GM23338 (cell line): ENCODE results near the gene DISP3. TPM values are rescaled to one million over a fixed set of nuclear protein-coding genes. Genes with fewer than 3 reads are reported as not detected.

ENCODE experiments used
- ATAC-seq: fragments of 200-7000 bp; cut with Tn5 transposase; 3 replicates; pipeline ENCODE4 v1.9.1; 2020
- DNase-seq: peaks from one replicate; pipeline ENCODE4 v3.0.0-alpha.2; 2015; ENCODE audit warnings: low spot score
- H2AFZ ChIP-seq: fragments of 200-600 bp; sonication (generic); 2 replicates; pipeline ENCODE4 v1.8.0; 2016; ENCODE audit warnings: antibody characterized with exemption, mild to moderate bottlenecking, moderate library complexity
- H3F3A ChIP-seq: fragments of 200-600 bp; sonication (generic); replicated peaks from 2 replicates; pipeline ENCODE4 v1.8.0; 2017; ENCODE audit warnings: antibody characterized with exemption, mixed run types, low read depth
- H3K27ac ChIP-seq: fragments of 200-600 bp; sonication (generic); 2 replicates; pipeline ENCODE4 v1.6.1; 2016; ENCODE audit warnings: low read depth
- H3K27me3 ChIP-seq: fragments of 200-600 bp; sonication (generic); 2 replicates; pipeline ENCODE4 v1.8.0; 2016; ENCODE audit warnings: mild to moderate bottlenecking, mixed run types, moderate library complexity; ENCODE audit not compliant: insufficient read depth
- H3K36me3 ChIP-seq: fragments of 200-600 bp; sonication (generic); 2 replicates; pipeline ENCODE4 v1.8.0; 2016; ENCODE audit warnings: mild to moderate bottlenecking; ENCODE audit not compliant: insufficient read depth
- H3K4me1 ChIP-seq: fragments of 200-600 bp; sonication (generic); 2 replicates; pipeline ENCODE4 v1.8.0; 2016; ENCODE audit warnings: mild to moderate bottlenecking, moderate library complexity; ENCODE audit not compliant: insufficient read depth
- H3K4me2 ChIP-seq: fragments of 200-600 bp; sonication (generic); 2 replicates; pipeline ENCODE4 v1.7.1; 2017; ENCODE audit warnings: mixed run types
- H3K4me3 ChIP-seq: fragments of 200-600 bp; sonication (generic); 2 replicates; pipeline ENCODE4 v1.6.1; 2016; ENCODE audit warnings: mixed run types
- H3K79me2 ChIP-seq: fragments of 200-600 bp; sonication (generic); replicated peaks from 2 replicates; pipeline ENCODE4 v1.8.0; 2017; ENCODE audit warnings: mild to moderate bottlenecking; ENCODE audit not compliant: insufficient read depth
- H3K9me2 ChIP-seq: fragments of 200-600 bp; sonication (generic); 2 replicates; pipeline ENCODE4 v1.8.0; 2017; ENCODE audit not compliant: insufficient read depth
- H4K20me1 ChIP-seq: fragments of 200-600 bp; sonication (generic); replicated peaks from 2 replicates; pipeline ENCODE4 v1.8.0; 2017; ENCODE audit warnings: mild to moderate bottlenecking; ENCODE audit not compliant: insufficient read depth
- H3K27ac Mint-ChIP-seq: 2 replicates; pipeline ENCODE4 v1.8.0; 2020; ENCODE audit warnings: inconsistent platforms, mild to moderate bottlenecking, moderate library complexity, mixed read lengths
- H3K27me3 Mint-ChIP-seq: 3 replicates; pipeline ENCODE4 v1.8.0; 2022; ENCODE audit warnings: low read depth, mild to moderate bottlenecking, moderate library complexity, mixed read lengths, inconsistent platforms; ENCODE audit not compliant: insufficient read depth, poor library complexity
- H3K36me3 Mint-ChIP-seq: 3 replicates; pipeline ENCODE4 v1.8.0; 2021; ENCODE audit warnings: low read depth, mild to moderate bottlenecking, inconsistent platforms, moderate library complexity, mixed read lengths
- H3K4me1 Mint-ChIP-seq: 3 replicates; pipeline ENCODE4 v1.8.0; 2020; ENCODE audit warnings: mild to moderate bottlenecking, inconsistent platforms, mixed read lengths
- H3K4me3 Mint-ChIP-seq: 3 replicates; pipeline ENCODE4 v1.8.0; 2021; ENCODE audit warnings: moderate library complexity, mild to moderate bottlenecking, inconsistent platforms, mixed read lengths
- H3K9me3 Mint-ChIP-seq: 3 replicates; pipeline ENCODE4 v1.8.0; 2020; ENCODE audit warnings: moderate library complexity, mild to moderate bottlenecking, inconsistent platforms, mixed read lengths
- CREB1 ChIP-seq: fragments of 250-450 bp; sonication (Bioruptor Pico); IDR thresholded peaks from 2 replicates; pipeline ENCODE4 v1.5.0; 2020; ENCODE audit warnings: low read depth, mild to moderate bottlenecking, moderate library complexity
- CTCF ChIP-seq, 2 experiments: fragments of 200-600 bp in 1 of 2; sonication (generic) in 1 of 2; conservative IDR thresholded peaks; 2 replicates each; pipeline versions ENCODE4 v1.5.1 to v1.6.1; 2016 to 2017; ENCODE audit warnings: antibody characterized with exemption in 2 of 2, low read depth in 2 of 2, mild to moderate bottlenecking in 2 of 2, moderate library complexity in 1 of 2
- ETS1 ChIP-seq: IDR thresholded peaks from 2 replicates; pipeline ENCODE4 v1.6.1; 2016; ENCODE audit warnings: antibody characterized with exemption
- EZH2 ChIP-seq: fragments of 200-600 bp; sonication (generic); IDR thresholded peaks from one replicate; pipeline ENCODE4 v1.8.0; 2017; ENCODE audit warnings: antibody characterized with exemption, mild to moderate bottlenecking, low read depth; ENCODE audit not compliant: unreplicated experiment
- EZH2phosphoT487 ChIP-seq: fragments of 200-600 bp; sonication (generic); IDR thresholded peaks from one replicate; pipeline ENCODE4 v1.8.1; 2018; ENCODE audit warnings: antibody characterized with exemption; ENCODE audit not compliant: unreplicated experiment
- JUNB ChIP-seq: IDR thresholded peaks from one replicate; pipeline ENCODE4 v1.6.1; 2016; ENCODE audit warnings: antibody characterized with exemption; ENCODE audit not compliant: unreplicated experiment
- NANOG ChIP-seq: IDR thresholded peaks from 2 replicates; pipeline ENCODE4 v1.6.1; 2016; ENCODE audit warnings: antibody characterized with exemption, borderline replicate concordance
- POLR2AphosphoS5 ChIP-seq: IDR thresholded peaks from 2 replicates; pipeline ENCODE4 v1.6.1; 2016; ENCODE audit warnings: antibody characterized with exemption, low read depth
- REST ChIP-seq: IDR thresholded peaks from one replicate; pipeline ENCODE4 v1.6.1; 2018; ENCODE audit warnings: antibody characterized with exemption; ENCODE audit not compliant: unreplicated experiment
- STAT1 ChIP-seq: IDR thresholded peaks from one replicate; pipeline ENCODE4 v1.6.1; 2016; ENCODE audit warnings: antibody characterized with exemption; ENCODE audit not compliant: unreplicated experiment
- ZNF114 ChIP-seq: fragments of 250-450 bp; sonication (Bioruptor Pico); IDR thresholded peaks from 2 replicates; pipeline ENCODE4 v1.5.0; 2020; ENCODE audit warnings: mild to moderate bottlenecking, moderate library complexity
- ZNF331 ChIP-seq: fragments of 250-450 bp; sonication (Bioruptor Pico); IDR thresholded peaks from 2 replicates; pipeline ENCODE4 v1.5.0; 2020; ENCODE audit warnings: low read depth, mild to moderate bottlenecking, moderate library complexity
- ZNF462 ChIP-seq: fragments of 250-450 bp; sonication (Bioruptor Pico); IDR thresholded peaks from 2 replicates; pipeline ENCODE4 v1.5.0; 2020; ENCODE audit warnings: mild to moderate bottlenecking, moderate library complexity
- polyA plus RNA-seq: library from polyadenylated mRNA; unstranded; fragments of >200 nt; fragmentation: Nextera tagmentation; extraction: Ambion mirVana; gene quantifications from 2 replicates; pipeline ENCODE4 v1.2.1, GENCODE V29; 2016
- total RNA-seq: library from RNA; depleted of rRNA; stranded (reverse); fragments of >200 nt; shearing (Covaris generic); gene quantifications from 2 replicates; pipeline ENCODE4 v1.2.3, GENCODE V29; 2014

DISP3 gene
- total and polyA plus RNA-seq, 2 experiments from 2014 or later = 3.2 to 11.1 TPM

DNA sequence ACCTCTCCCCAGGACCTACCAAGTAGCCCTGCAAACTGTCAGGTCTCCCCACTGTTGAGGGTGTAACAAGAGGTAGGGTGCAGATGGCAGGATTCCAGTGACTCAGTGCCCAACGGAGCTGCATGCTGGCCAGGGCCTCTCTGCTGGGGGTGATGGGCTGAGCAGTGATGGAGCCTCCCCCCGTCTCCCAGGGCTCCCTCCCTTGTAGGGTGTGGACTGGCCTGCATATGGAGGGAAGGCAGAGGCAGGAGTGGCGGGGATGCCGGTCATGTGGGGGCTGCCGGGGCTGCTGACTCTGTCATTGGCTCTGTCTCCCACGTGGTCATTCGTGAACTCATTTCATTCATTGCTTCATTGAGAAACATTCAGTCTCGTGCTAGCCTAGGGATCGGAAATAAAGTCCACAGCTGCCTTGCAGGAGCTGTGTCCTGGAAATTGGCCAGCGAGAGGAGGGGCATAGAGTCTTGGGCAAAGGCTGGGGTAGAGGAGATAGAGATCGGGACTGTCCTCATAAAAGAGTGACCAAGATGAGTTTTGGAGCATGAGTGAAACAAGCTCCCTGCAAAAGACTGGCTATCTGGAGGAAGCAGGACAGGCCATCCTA lies 22.9 kb upstream of the DISP3 start (continued):
- TF ChIP-seq JUNB (no peak), ZNF331 (CRISPR knock-in tag) (no peak), POLR2AphosphoS5 (no peak), ETS1 (no peak), STAT1 (no peak)

DNA sequence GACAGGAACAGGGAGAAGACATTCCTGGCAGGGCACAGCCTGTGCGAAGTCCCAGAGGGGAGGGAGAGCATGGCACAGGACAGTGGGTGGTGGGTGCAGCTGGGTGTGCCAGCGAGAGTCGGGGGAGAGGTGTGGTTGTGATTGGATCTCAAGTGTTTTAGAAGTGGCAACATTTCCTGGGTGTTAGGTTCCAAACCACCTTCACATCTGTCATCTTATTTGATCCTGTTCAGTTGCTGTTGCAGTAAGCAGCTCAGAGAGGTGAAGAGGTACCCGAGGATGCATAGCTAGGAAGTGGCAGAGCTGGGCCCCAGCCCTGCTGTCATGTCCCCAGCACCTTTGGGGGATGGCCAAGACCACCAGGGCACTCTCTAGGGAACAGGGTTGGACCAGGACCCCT lies 22.0 kb upstream of the DISP3 start:
- no peak for ATAC-seq

More for the DNA sequence above, 22.0 kb upstream of the DISP3 start:
- Mint-ChIP-seq H3K36me3 (no peaks in the 10 kb centered on the region), H3K9me3 (no peaks in the 10 kb centered on the region), H3K27ac (no peak overlapping the region), H3K4me1 (peaks cover 7% of the 10 kb centered on the region; the same call in 2 of the 3 replicates), H3K27me3 (peaks cover 12% of the 10 kb centered on the region), H3K4me3 (no peak overlapping the region)
- no peaks in the 10 kb centered on the region for H3K9me2 ChIP-seq
- H3K79me2 ChIP-seq = no peaks in the 10 kb centered on the region
- no peak overlapping the region for H2AFZ ChIP-seq
- no peaks in the 10 kb centered on the region for H3K4me1 ChIP-seq
- H3K27ac ChIP-seq = no peak overlapping the region
- H3K36me3 ChIP-seq = no peaks in the 10 kb centered on the region
- TF ChIP-seq CTCF (conservative IDR thresholded peaks at IDR 0.05; ENCODE audit: low read depth in 2 of 2) (no peak), EZH2 (no peak), REST (no peak), CREB1 (CRISPR knock-in tag) (no peak), EZH2phosphoT487 (no peak), POLR2AphosphoS5 (no peak), ZNF331 (CRISPR knock-in tag) (no peak), ZNF462 (CRISPR knock-in tag) (no peak), ZNF114 (CRISPR knock-in tag) (no peak), STAT1 (no peak), NANOG (no peak), JUNB (no peak)
- H3K4me2 ChIP-seq = no peak overlapping the region
- H4K20me1 ChIP-seq = no peaks in the 10 kb centered on the region
- no peaks in the 10 kb centered on the region for H3K27me3 ChIP-seq
- DNase-seq = no peak
- no peaks in the 10 kb centered on the region for H3F3A ChIP-seq
- no peak overlapping the region for H3K4me3 ChIP-seq
